Testis (tissue), 3 donors: Measurements from ENCODE around the gene CXCL17. TPM values are rescaled to one million over a fixed set of nuclear protein-coding genes. Genes with fewer than 3 reads are reported as not detected.

ENCODE experiments used
- DNase-seq: peaks from one replicate; pipeline ENCODE4 v3.0.0-alpha.2; 2019
- H3K27ac ChIP-seq, 2 donors: fragments of 200-600 bp; sonication (generic); one replicate each; pipeline ENCODE4 v1.5.1; 2019
- H3K27me3 ChIP-seq: fragments of 200-600 bp; sonication (generic); one replicate; pipeline ENCODE4 v1.5.1; 2019
- H3K36me3 ChIP-seq: fragments of 200-600 bp; sonication (generic); one replicate; pipeline ENCODE4 v1.5.1; 2017; ENCODE audit warnings: low read depth; ENCODE audit errors: missing control alignments
- H3K4me1 ChIP-seq: fragments of 200-600 bp; sonication (generic); one replicate; pipeline ENCODE4 v1.5.1; 2019
- H3K4me3 ChIP-seq, 2 donors: fragments of 200-600 bp; sonication (generic); one replicate each; pipeline ENCODE4 v1.5.1; 2017 to 2019
- H3K9me3 ChIP-seq: fragments of 200-600 bp; sonication (generic); one replicate; pipeline ENCODE4 v1.5.1; 2017
- CTCF ChIP-seq, 3 experiments: fragments of 450-650 bp in 2 of 3; fragments of 200-600 bp in 1 of 3; sonication (generic) in 1 of 3; IDR thresholded peaks; one replicate each; pipeline ENCODE4 v1.5.1; 2016 to 2019; ENCODE audit warnings: antibody characterized with exemption in 3 of 3, mild to moderate bottlenecking in 2 of 3, moderate library complexity in 1 of 3
- POLR2A ChIP-seq: fragments of 450-650 bp; IDR thresholded peaks from one replicate; pipeline ENCODE4 v1.6.1; 2017; ENCODE audit warnings: antibody characterized with exemption, mild to moderate bottlenecking, moderate library complexity
- WGBS, 2 donors: methylation state at CpG; one replicate each; pipeline ENCODE4 v1.1.5; 2018; 5-methylcytosine and 5-hydroxymethylcytosine counted together
- intact Hi-C: fragments of 100-400 bp; cut with DNase I; formaldehyde crosslinking; loops from one replicate; pipeline ENCODE4 v1.15.1; 2023; ENCODE audit warnings: low total_unique reads
- polyA plus RNA-seq: library from polyadenylated mRNA; stranded (reverse); fragments of 350-450 nt; fragmentation: Illumina TruSeq; extraction: RNeasy Lipid Tissue Mini Kit (QIAGEN cat#74804); gene quantifications from one replicate; pipeline ENCODE4 v1.2.3, GENCODE V29; 2014; ENCODE audit warnings: low read depth, low replicate concordance; ENCODE audit not compliant: insufficient read depth
- total RNA-seq, 2 donors: library from RNA; depleted of rRNA; stranded (reverse); fragments of >200 nt; gene quantifications; one replicate each; pipeline ENCODE4 v1.2.3, GENCODE V29; 2016

The CXCL17 gene
- total and polyA plus RNA-seq, 3 donors from 2014 or later, result not detected

- intact Hi-C loops, result no loop called here
- H3K9me3 ChIP-seq, result no peaks in the 10 kb centered on the region
- H3K4me3 ChIP-seq, result no peak overlapping the region
- peak; percentile 5 for DNase-seq
- H3K36me3 ChIP-seq, result no peaks in the 10 kb centered on the region
- H3K27ac ChIP-seq, result peak overlapping the region; percentile 50 to 66
- 78 to 81% methylated on average over 4 of the region's 4 CpGs for WGBS, 2 donors
- peaks cover 7% of the 10 kb centered on the region for H3K4me1 ChIP-seq
- TF ChIP-seq POLR2A, result no peak
- no peak for TF ChIP-seq CTCF (IDR thresholded peaks at IDR 0.05)
- H3K27me3 ChIP-seq, result no peaks in the 10 kb centered on the region
These were observed 32.6 kb upstream of the CXCL17 start for GRCh38 chr19:42475366-42475765.

- Histone ChIP-seq H3K4me3 (no peak overlapping the region), H3K9me3 (no peaks in the 10 kb centered on the region), H3K4me1 (peaks cover 7% of the 10 kb centered on the region), H3K27me3 (no peaks in the 10 kb centered on the region), H3K27ac (peak overlapping the region; percentile 13 to 67), H3K36me3 (no peaks in the 10 kb centered on the region)
- WGBS, 2 donors, result 43 to 65% methylated on average over 4 of the region's 4 CpGs
- DNase-seq, result peak; percentile 67
- intact Hi-C loops, result no loop called here
- TF ChIP-seq CTCF (IDR thresholded peaks at IDR 0.05) (no peak), POLR2A (no peak)
These were observed 32.0 kb upstream of the CXCL17 start for GRCh38 chr19:42474743-42475142.

- Histone ChIP-seq H3K27me3 (no peaks in the 10 kb centered on the region), H3K4me3 (no peak overlapping the region), H3K4me1 (peaks cover 7% of the 10 kb centered on the region), H3K9me3 (no peaks in the 10 kb centered on the region), H3K36me3 (no peaks in the 10 kb centered on the region), H3K27ac (peak overlapping the region; percentile 59 to 67)
- no peak for DNase-seq
- intact Hi-C loops, result no loop called here
- WGBS, 2 donors, result 39 to 50% methylated on average over 6 of the region's 6 CpGs
- TF ChIP-seq POLR2A, result no peak
- no peak for TF ChIP-seq CTCF (IDR thresholded peaks at IDR 0.05)
These were observed 30.9 kb upstream of the CXCL17 start for GRCh38 chr19:42473686-42474085.

GRCh38 chr19:42472402-42473147, 29.8 kb upstream of the CXCL17 start:
- no peak overlapping the region for H3K4me3 ChIP-seq
- H3K36me3 ChIP-seq, result no peaks in the 10 kb centered on the region
- H3K4me1 ChIP-seq, result peaks cover 7% of the 10 kb centered on the region
- intact Hi-C loops, result no loop called here
- 87 to 90% methylated on average over 7 of the region's 7 CpGs for WGBS, 2 donors
- H3K9me3 ChIP-seq, result no peaks in the 10 kb centered on the region
- DNase-seq, result no peak
- no peaks in the 10 kb centered on the region for H3K27me3 ChIP-seq
- H3K27ac ChIP-seq, result peak overlapping the region in 1 of 2 donors; percentile 67
- no peak for TF ChIP-seq POLR2A
- no peak for TF ChIP-seq CTCF (IDR thresholded peaks at IDR 0.05)
